ENCODE data around the gene NDFIP2.

The NDFIP2 gene

DNA sequence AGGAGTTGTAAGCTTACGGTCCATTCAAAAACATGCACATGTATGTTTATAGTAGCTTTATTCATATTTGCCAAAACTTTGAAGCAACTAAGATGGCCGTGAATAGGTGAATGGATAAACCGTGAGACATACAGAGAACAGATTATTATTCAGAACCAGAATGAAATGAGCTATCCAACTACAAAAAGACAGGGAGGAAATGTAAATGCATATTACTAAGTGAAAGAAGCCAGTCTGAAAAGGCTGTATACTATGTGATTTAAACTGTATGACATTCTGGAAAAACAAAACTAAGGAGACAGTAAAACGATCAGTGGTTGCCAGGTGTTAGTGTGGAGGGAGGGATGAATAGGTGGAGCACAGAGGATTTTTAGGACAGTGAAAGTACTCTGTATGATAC is 19.9 kb downstream of the NDFIP2 start:
- no peak for DNase-seq

DNA sequence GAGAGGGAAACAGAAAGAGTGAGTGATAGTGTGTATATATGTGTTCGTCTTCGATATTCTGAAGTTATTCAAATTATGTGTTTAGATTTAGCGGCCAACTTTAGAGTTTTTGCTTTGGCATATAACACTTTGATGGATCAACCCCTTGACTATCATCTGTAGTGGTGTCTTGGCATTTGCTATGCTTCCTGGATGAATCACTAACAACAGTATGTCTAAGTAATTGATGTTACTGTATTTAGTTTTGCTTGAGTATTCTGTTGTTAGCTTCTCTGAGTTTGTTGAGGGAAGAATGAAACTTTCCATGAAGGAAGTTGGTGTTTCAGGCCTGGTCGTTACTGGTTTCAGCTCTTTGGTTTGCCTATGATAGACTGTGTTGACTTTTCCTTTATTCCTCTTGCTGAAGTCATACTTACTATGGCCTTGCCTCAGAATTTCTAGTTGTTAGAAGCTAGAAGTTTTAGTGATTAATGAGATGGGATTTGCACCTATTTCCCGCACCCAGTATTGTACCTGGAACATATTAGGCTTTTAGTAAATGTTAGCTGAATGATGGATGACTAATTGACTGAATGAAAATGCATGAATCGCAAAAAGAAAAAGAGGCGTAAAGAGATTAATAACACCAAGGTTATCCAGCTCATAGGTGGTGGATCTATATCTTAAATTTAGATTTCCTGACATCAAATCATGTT is 20.7 kb downstream of the NDFIP2 start:
- no peak for DNase-seq

DNA sequence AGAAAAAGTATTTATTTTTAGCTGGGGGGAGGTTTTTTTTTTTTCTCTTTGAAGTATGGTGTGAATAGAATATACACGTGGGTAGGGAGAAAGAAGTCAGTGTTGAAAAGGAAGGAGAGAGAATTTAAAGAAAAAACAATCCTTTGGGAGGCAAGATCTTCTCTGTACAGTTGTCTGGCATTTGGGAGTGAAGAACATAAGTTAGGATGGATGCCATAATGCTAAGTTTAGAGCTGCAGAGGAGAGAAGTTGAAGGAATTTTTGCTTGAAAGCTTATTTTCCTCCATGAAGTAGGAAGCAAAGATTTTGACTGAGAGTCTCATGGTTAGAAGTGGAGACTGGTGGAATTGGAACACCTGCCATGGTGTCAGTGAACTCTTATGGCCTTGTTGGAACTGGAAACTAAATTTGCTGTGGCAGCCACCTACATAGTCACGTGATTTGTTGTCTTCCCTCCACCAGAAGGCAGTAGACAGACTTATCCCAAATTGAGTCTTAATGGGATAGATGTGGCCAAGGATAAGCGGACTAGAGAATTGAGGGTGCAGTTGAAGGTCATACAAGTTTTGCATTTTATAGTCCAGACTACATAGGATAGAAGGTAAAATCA is 22.0 kb downstream of the NDFIP2 start:
- no peak for DNase-seq

DNA sequence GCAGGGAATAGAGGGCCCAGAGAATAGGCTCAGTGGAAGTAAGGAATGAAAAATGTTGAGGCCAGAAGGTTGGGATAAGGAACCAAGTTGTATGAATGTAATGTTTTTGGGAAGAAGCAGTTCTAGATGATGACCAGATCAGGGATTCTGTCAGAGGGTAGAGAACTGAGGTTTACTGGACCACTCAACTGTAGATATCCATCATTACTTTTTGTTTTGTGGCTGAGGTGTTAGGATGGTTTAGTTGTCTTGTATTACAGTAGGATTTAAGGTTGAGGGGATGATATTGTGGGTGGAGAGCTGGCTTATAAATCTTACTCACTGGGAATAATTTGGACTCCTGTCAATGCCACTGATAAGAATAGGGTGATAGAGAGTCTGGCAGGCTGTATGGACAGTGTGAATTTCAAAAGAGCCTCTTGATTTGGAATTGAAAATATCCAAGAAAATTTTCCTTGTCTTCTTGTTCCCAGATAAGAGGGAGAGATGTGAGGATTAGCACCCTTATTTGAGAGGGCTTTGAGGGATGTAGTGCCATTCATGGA is 22.6 kb downstream of the NDFIP2 start:
- DNase-seq, result no peak

DNA sequence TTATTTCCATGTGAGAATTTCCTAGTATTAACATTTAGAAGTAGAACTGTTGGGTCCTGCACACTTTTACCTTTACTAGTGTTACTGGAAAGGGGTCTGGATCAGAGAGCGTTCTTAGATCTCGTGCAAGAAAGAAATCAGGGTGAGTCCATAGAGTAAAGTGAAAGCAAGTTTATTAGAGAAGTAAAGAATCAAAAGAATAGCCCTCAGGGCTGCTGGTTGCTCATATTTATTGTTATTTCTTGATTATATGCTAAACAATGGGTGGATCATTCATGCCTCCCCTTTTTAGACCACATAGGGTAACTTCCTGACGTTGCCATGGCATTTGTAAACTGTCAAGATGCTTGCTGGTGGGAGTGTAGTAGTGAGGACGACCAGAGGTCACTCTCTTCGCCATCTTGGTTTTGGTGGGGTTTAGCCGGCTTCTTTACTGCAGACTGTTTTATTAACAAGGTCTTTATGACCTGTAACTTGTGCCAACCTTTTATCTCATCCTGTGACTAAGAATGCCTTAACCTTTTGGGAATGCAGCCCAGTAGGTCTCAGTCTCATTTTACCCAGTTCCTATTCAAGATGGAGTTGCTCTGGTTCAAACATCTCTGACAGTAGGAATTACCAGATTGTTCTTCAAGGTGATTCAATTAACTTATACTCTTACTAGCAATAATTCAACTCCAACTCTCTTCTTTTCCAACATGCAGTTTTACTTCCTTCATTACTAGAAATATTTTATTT is 27.4 kb downstream of the NDFIP2 start:
- DNase-seq, result no peak

DNA sequence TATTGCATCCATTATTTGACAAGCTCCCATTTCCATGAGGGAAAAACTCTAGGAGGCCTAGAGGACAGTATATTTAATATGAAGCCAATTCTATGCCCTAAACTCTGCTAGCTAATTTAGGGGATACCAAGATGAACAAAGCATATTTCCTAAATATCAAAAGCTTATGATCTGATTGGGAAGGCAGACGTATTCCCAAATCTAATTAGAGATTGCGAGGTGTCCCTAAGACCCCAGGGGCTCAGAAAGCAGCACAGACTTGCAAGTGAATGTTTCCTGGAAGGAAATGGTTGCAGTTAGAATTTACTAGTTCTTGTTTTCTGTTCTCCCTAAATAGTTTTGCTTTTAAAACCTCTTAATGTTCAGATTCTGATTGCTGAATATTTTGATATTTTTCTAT is 30.7 kb downstream of the NDFIP2 start:
- DNase-seq, result no peak

DNA sequence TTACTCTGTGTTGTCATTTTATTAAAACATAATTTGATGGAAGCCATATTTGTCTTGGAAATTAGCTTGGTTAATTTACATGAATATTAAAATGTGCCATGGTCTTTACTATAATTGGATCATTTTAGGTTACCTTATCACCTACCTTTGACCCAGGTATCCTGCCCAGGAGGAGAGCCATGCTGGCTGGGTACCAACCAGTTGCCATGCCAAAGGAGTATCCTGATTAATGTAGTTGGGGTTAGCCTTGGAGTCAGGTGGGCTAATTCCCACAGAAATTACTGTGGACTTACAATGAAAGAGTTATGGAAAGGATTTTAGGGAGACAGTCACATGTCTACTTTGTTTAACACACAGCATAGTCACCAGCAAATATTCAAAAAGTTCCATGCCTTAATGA is 32.0 kb downstream of the NDFIP2 start:
- no peak for DNase-seq

DNA sequence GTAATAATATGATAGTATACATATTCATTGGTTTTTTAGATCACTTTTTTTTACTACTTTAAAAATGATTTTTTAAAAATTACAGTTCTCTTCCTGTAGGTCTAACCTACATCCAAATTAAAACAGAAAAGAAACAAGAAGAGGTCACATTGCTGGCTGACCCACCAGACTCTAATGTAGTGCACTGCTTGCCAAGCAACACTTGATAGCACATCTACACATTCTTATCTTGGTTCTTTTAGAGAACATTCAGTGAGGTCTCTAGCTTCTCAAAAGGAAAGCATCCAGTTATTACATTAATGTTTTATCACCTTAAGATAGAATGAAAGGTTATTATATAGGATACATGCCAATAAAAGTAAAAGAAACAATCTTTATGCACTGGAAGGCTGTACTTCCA is 35.6 kb downstream of the NDFIP2 start:
- DNase-seq, result no peak

DNA sequence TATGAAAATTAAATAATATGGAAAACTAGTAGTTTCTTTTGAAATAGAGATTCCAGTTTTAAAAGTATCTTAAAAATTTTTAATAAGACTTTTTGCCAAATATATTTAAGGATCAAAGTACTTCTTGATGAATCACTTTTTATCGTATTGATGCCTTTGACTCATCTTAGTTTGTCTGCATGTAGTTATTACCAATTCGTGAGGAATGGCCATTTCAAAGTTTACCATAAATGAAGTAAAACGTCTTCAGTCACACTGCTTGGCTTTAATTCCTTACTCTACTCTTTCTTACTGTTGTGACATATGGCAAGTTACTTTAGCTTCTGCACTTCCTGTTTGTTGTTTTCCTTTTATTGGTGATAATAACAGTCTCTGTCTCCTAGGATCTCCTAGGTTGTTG is 38.3 kb downstream of the NDFIP2 start:
- DNase-seq, result no peak

DNA sequence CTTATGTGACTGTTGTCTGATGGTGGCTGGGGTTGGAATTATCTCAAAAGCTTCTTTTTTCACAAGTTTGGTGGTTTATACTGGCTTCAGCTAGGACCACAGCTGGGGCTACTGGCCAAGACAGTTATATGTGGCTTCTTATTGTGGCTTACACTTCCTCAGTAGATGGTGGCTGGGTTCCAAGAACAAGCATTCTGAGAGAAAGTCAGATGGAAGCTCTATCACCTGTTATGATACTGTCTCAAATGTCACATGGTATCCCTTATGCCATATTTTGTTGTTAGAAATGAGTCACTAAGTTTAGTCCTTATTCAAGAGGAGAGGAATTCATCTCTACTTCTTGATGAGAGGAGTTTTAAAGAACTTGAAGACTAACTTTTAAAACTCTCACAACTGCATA is 41.6 kb downstream of the NDFIP2 start:
- no peak for DNase-seq

DNA sequence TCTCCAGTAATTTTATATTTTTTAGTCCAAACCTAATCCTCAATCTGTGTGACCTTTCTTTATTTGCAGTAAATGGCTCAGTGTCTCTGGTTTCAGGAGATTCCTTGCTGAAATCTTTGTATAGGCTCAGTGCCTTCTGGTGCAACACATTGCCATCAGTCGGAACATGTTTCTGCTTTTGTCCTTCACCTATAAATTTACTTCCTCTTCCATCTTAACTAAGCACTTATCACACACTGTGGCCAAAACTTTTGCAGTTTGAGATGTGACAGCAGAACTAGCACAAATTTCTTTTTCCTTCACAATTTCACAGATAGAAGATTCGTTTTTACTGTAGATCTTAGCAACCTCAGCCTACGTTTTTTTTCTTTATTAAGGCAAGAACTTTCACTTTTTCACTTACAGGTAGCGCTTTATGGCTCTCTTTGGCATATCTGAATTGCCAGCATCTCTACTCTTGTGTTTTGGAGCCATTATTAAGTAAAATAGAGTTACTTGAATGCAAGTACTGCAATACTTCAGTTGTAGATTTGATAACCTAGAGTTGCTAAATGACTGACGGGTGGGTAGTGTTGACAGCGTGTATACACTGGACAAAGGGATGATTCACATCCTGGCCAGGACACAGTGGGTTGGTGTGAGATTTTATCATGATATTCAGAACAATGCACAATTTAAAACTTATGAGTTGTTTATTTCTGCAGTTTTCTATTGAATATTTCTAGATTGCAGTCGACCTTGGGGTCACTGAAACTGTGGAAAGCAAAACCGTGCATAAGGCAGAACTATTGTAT is 44.3 kb downstream of the NDFIP2 start:
- DNase-seq, result no peak

DNA sequence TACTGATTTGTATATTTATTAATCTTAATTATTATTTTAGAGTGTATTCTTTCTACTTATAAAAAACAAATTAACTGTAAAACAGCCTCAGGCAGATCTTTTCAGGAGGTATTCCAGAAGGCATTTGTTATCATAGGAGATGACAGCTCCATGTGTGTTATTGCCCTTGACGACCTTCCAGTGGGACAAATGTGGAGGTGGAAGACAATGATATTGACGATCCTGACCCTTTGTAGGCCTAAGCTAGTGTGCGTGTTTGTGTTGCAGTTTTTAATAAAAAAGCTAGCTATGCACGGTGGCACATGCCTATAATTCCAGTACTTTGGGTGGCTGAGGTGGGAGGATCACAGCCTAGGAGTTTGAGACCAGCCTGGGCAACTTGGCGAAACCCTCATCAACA is 46.7 kb downstream of the NDFIP2 start:
- DNase-seq, result no peak

DNA sequence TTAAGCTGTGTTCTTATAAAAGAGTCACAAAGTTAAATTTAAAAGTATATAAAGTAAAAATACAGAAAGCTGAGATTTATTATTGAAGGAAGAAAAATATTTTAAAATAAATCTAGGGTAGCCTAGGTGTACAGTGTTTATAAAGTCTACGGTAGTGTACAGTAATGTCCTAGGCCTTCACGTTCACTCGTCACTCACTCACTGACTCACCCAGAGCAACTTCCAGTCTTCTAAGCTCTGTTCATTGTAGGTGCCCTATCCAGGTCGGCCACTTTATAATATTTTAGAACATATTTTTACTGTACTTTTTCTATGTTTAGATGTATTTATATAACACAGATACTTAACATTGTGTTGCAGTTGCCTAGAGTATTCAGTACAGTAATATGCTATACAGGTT is 47.4 kb downstream of the NDFIP2 start:
- no peak for DNase-seq

DNA sequence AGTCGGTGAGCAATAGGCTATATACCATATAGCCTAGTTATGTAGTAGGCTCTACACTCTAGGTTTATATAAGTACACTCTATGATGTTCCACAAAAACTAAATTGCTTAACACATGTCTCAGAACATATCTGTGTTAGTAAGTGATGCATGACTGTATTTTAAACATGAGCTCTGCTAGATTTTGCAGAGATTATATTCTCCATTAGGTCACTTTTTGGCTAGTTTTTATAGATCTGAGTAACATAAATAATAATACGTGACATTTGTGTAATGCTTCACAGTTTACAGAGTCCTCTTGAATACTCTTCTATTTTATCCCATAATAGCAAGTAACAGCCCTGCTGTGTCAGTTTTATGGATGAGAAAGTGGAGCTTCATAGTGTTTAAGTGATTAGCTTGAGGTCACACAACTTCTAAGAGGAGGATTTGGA is 47.8 kb downstream of the NDFIP2 start:
- no peak for DNase-seq

DNA sequence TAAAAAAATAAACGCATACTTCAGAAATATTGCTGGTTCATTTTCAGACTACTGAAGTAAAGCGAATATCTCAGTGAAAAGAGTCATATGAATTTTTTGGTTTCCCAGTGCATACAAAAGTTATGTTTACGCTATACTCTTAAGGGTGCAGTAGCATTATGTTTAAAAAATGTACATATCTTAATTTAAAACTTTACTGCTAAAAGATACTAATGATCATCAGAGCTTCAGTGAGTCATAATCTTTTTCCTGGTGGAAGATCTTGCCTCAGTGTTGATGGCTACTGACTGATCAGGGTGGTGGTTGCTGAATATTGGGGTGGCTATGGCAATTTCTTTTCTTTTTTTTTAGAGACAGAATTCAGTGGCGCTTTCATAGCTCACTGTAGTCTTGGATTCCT is 48.9 kb downstream of the NDFIP2 start:
- DNase-seq, result no peak

DNA sequence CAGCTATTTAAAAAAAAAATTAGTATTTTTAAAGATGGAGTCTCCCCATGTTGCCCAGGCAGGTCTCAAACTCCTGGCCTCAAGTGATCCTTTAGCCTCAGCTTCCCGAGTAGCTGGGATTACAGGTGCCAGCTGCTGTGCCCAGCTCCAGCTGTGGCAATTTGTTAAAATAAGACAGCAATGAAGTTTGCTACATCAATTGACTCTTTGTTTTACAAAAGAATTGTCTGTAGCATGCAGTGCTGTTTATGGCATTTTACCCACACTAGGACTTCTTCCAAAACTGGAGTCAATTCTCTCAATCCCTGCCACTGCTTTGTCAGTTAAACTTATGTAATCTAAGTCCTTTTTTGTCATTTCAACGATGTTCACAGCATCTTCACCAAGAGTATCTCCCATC is 49.3 kb downstream of the NDFIP2 start:
- DNase-seq, result no peak

DNA sequence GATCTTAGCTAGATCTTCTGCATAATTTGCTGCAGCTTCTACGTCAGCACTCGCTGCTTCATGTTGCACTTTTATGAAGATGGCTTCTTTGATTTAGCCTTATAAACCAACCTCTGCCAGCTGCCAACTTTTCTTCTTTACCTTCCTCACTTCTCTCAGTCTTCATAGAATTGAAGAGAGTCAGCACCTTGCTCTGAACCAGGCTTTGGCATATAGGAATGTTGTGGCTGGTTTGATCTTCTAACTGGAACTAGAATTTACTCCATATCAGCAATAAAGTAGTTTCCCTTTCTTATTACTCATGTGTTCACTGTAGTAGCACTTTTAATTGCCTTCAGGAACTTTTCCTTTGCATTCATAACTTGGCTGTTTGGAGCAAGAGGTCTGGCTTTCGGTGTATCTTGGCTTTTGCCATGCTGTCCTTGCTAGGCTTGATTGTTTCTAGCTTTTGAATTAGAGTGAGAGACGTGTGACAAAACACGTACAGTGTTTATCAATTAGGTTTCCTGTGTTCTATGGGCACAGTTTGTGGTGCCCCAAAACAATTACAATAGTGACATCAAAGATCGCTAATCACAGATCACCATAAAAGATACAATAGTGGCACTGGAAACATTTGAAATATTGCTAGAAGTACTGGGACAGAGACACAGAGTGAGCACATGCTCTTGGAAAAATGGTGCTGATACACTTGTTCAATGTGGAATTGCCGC is 50.7 kb downstream of the NDFIP2 start:
- no peak for DNase-seq

DNA sequence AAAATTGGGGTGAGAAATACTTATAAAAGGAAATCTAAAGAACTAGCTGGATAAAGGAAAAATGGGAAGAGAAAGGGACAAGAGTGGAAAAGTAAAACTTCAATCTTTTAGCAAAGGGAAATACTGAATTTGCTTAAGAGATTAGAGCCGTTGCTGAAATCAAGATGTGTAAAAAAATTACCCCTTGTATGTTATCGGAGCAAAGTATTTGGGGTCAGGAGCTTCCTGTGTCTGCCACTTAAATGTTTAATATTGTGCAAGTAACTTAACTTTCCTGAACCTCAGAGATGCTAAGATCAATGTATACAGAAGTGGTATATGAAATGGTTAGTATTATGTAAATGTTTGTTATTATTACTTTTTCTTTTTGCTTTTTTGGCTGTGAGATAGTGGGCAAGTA is 51.6 kb downstream of the NDFIP2 start:
- DNase-seq, result no peak

DNA sequence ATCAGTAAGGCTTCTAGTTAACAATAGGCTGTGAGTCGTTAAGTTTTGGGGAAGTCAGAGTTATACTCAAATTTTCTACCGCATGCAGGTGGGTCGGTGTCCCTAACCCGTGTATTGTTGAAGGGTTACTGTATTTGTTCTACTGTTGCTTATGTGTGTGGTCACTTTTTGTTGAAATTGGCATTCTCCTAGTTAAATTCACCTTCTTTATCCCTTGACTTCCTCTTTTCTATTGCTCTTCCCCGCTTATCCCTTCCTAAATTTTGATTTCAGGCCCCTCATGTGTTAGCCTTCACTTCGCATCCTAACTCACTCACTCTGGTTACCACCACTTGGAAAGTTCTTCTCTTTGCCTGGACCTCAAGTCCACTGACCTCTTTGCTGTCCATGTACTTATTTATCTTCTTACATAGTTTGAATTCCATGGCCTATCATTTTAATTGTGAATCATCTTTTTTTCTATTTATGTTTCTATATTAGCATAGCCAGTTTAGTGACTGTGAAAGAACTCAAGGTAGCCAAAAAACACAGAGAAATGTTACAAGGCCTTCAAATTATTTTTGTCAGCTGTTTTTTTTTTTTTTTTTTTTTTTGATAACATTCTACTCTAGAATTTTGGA is 52.9 kb downstream of the NDFIP2 start:
- no peak for DNase-seq

DNA sequence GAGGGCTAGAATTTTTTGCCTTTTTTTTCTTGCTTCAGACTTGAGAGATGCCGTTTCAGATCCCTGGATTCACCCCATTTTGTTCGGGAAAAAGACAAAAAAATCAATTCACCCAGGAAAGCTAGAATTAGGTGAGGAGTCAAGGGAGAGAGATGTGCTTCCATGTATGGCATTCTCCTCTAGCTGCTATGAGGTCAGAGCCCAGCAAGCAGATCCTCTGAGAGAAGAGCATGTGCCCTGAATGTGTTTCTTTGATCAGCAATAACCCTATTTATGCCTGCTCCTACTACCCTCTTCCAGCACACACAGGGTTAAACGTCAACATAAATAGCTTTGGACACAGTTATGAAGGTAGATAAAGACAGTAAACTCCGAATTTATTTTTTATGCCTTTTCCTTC is 53.6 kb downstream of the NDFIP2 start:
- DNase-seq, result no peak

DNA sequence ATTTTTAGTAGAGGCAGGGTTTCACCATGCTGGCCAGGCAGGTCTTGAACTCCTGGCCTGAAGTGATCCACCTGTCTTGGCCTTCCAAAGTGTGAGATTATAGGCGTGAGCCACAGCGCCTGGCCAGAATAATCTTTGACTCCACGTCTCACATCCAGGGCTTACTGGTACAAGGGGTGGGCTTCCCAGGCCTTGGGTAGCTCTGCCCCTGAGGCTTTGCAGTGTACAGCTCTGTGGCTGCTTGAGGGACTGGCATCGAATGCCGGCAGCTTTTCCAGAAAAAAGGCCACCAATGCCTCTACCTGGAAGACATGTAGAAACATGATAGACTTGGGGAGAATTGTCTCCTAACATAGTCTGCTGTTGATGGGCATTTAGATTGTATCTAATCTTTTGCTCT is 57.8 kb downstream of the NDFIP2 start:
- no peak for DNase-seq

DNA sequence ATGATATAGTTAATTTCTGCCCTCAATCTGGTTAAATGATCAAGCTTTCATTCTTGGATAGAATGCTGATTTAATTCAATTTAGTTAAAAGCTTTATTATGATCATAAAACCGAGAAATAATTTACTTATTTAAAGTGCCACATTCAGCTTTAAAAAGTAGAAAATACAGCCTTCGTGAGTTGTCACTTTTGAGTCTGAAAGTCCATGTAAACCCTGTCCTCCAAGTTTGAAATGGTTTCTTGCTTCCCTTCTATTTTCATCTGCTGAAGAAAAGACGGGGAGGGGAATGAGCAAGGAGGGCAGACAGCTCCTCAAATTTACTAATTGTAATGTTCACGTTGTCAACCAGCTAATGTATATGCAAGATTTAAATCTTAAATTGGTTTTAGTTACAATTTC is 59.5 kb downstream of the NDFIP2 start:
- DNase-seq, result no peak
